IPS-20b (cell line): ENCODE data around the gene LCORL.
"Not testable (repeated sequence)": the region's sequence is repeated elsewhere in the genome, so short reads cannot be mapped to it uniquely, and the experiment has no call there.

Experiments used
- H3K27ac ChIP-seq: one replicate; pipeline ENCODE4 v1.5.1; 2013; ENCODE audit warnings: low read length
- H3K27me3 ChIP-seq: 2 replicates; pipeline ENCODE4 v1.6.1; 2013; ENCODE audit warnings: mild to moderate bottlenecking, low read length, inconsistent platforms; ENCODE audit not compliant: insufficient read depth
- H3K36me3 ChIP-seq: 2 replicates; pipeline ENCODE4 v1.6.1; 2013; ENCODE audit warnings: low read depth, mild to moderate bottlenecking, inconsistent platforms, low read length, moderate library complexity; ENCODE audit not compliant: insufficient read depth
- H3K4me1 ChIP-seq: 2 replicates; pipeline ENCODE4 v1.6.1; 2013; ENCODE audit warnings: mild to moderate bottlenecking, control low read depth, inconsistent platforms, low read length, moderate library complexity; ENCODE audit not compliant: insufficient read depth
- H3K4me3 ChIP-seq: 2 replicates; pipeline ENCODE4 v1.5.1; 2013; ENCODE audit warnings: mild to moderate bottlenecking, low read length, inconsistent platforms
- H3K9ac ChIP-seq: 2 replicates; pipeline ENCODE4 v1.6.1; 2013; ENCODE audit warnings: low read depth, mild to moderate bottlenecking, inconsistent platforms, low read length, moderate library complexity
- H3K9me3 ChIP-seq: 2 replicates; pipeline ENCODE4 v1.6.1; 2013; ENCODE audit warnings: mild to moderate bottlenecking, low read depth, low read length, inconsistent platforms; ENCODE audit not compliant: insufficient read depth

The LCORL gene

DNA sequence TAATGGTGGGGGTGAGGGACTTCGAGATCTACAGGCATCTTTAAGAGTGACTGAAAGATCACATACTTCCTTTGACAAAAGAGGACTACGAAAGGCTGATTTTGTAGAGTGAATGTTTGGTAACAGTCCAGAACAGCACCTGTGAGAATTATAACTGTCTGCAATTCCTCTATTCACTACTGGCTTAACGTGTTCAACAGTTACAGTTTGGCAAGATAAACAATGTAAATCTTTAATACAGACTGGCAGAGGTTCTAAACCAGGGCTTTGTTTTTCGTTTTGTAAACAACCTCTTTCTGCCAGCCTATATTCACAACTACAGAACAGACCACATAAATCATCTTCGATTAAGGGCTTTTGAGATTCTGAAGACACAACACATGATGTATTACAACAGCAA is 143.9 kb downstream of the LCORL start:
- Histone ChIP-seq H3K27me3 (no peaks in the 10 kb centered on the region), H3K9ac (no peak overlapping the region), H3K9me3 (no peaks in the 10 kb centered on the region), H3K4me1 (no peaks in the 10 kb centered on the region), H3K27ac (no peak overlapping the region), H3K36me3 (no peaks in the 10 kb centered on the region), H3K4me3 (no peak overlapping the region)

DNA sequence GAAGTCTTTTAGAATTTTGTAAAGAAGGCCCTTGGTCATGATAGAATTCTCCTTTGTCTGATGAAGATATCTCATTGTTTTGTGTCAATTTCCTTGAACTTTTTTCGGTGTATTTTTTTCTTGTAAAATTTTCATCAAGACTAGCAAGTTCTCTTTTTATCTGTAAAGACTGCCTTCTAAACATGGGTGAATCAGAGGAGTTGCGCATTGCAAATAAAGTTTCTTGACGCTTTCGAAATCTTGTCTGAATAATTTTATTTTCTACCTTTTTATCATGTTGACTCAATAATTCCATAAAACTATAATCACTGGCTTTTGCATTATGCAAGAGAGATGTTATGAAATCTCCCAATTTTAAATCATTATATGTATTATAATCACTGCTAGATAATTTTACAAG is 144.6 kb downstream of the LCORL start:
- Histone ChIP-seq H3K4me1 (no peaks in the 10 kb centered on the region), H3K9ac (no peak overlapping the region), H3K27ac (no peak overlapping the region), H3K4me3 (no peak overlapping the region), H3K9me3 (no peaks in the 10 kb centered on the region), H3K27me3 (no peaks in the 10 kb centered on the region), H3K36me3 (no peaks in the 10 kb centered on the region)

DNA sequence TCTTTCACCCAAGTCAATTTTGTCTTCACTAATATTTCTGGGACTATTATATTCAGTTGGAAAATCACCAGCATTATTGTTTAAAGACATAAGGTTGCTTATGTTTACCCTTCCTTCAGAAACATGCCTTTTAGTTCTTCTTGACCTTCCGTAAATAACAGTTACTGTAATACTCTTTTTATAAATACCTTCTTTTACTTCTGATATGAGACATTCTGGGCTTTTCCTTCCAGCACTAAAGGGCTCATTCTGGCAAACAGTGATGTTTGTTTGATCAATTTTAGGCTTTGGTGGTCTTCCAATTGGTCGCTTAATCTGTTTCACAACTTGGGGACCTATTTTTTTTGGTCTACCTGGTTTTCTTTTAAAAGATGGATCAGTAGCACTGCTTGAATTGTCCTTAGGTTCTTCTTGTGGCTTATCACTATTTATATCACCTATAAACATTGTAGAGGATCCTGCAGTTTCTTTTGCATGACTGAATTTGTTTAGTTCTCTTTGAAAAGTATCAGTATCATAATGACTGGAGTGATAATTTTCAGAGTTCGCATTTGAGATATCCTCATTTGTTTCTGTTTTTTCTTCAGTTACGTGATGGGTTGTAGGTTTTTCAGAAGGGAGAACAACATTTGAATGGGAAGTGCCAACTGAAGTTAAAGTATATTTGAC is 146.0 kb downstream of the LCORL start:
- H3K27ac ChIP-seq: no peak overlapping the region
- no peak overlapping the region for H3K9ac ChIP-seq
- no peak overlapping the region for H3K4me3 ChIP-seq

GRCh38 chr4:17869327-17869726 is 152.2 kb downstream of the LCORL start:
- Histone ChIP-seq H3K27me3 (no peaks in the 10 kb centered on the region), H3K9ac (no peak overlapping the region), H3K27ac (no peak overlapping the region), H3K36me3 (no peaks in the 10 kb centered on the region), H3K4me1 (no peaks in the 10 kb centered on the region), H3K9me3 (no peaks in the 10 kb centered on the region), H3K4me3 (no peak overlapping the region)

More for the DNA sequence above, 146.0 kb downstream of the LCORL start:
- Histone ChIP-seq H3K9me3 (no peaks in the 10 kb centered on the region), H3K27me3 (no peaks in the 10 kb centered on the region), H3K4me1 (no peaks in the 10 kb centered on the region), H3K36me3 (no peaks in the 10 kb centered on the region)

GRCh38 chr4:17867276-17867675 is 154.3 kb downstream of the LCORL start:
- Histone ChIP-seq H3K9ac (no peak overlapping the region), H3K4me3 (no peak overlapping the region)

DNA sequence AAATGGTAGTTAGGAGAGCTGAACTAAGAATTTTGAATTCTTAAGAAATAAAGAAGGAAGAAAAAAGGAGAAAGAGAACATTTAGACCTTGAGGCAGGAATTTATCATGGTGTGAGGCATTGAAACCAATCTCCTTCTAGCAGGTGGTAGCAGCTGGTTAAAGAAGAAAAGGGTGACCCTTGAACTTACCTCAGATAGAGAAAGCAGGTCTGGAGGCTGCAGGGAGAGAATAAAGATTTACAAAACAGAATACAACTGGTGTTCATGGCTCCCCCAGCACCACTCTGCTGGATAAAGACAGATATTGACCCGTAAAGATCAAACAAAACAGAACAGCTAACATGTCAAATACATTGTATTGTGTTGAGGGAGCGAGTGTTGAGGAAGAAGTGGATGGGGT is 154.7 kb downstream of the LCORL start:
- Histone ChIP-seq H3K27ac (no peak overlapping the region), H3K4me1 (no peaks in the 10 kb centered on the region), H3K9me3 (peaks cover 13% of the 10 kb centered on the region), H3K9ac (no peak overlapping the region), H3K36me3 (no peaks in the 10 kb centered on the region), H3K4me3 (no peak overlapping the region), H3K27me3 (no peaks in the 10 kb centered on the region)

More at GRCh38 chr4:17867276-17867675, 154.3 kb downstream of the LCORL start:
- Histone ChIP-seq H3K4me1 (no peaks in the 10 kb centered on the region), H3K27me3 (no peaks in the 10 kb centered on the region), H3K9me3 (peaks cover 8% of the 10 kb centered on the region), H3K36me3 (no peaks in the 10 kb centered on the region), H3K27ac (no peak overlapping the region)

GRCh38 chr4:17865866-17866363 is 155.6 kb downstream of the LCORL start:
- Histone ChIP-seq H3K9me3 (peaks cover 17% of the 10 kb centered on the region), H3K27me3 (no peaks in the 10 kb centered on the region), H3K4me3 (no peak overlapping the region), H3K4me1 (no peaks in the 10 kb centered on the region), H3K36me3 (no peaks in the 10 kb centered on the region), H3K9ac (no peak overlapping the region), H3K27ac (no peak overlapping the region)

DNA sequence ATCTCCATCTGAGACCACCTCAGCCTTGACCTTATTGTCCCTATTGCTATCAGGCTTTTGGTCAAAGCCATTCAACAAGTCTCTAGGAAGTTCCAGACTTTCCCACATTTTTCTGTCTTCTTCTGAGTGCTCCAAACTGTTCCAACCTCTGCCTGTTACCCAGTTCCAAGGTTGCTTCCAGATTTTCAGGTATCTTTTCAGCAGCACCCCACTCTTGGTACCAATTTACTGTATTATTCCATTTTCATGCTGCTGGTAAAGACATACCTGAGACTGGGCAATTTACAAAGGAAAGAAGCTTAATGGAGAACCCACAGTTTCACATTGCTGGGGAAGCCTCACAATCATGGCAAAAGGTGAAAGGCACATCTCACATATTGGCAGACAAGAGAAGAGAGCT is 159.6 kb downstream of the LCORL start:
- not testable (repeated sequence) for H3K9ac ChIP-seq, H3K4me1 ChIP-seq, H3K4me3 ChIP-seq, H3K27ac ChIP-seq, H3K36me3 ChIP-seq, H3K27me3 ChIP-seq
- H3K9me3 ChIP-seq: peaks cover 17% of the 10 kb centered on the region

DNA sequence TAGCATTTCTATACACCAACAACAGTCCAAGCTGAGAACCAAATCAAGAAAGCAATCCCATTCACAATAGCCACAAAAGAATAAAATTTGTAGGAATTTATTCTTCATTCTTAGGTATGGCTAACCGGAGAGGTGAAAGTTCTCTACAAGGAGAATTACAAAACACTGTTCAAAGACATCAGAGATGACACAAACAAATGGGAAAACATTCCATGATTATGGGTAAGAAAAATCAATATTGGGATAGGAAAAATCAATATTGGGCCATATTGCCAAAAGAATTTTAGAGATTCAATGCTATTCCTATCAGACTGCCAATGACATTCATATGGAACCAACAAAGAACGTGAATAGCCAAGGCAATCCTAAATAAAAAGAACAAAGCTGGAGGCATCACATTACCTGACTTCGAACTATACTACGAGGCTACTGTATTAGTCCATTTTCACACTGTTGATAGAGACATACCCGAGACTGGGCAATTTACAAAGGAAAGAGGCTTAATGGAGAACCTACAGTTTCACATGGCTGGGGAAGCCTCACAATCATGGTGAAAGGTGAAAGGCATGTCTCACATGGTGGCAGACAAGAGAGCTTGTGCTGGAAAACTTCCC is 161.7 kb downstream of the LCORL start:
- Histone ChIP-seq H3K27ac (no peak overlapping the region), H3K4me3 (no peak overlapping the region), H3K9me3 (peaks cover 17% of the 10 kb centered on the region), H3K27me3 (no peaks in the 10 kb centered on the region), H3K36me3 (no peaks in the 10 kb centered on the region), H3K9ac (no peak overlapping the region), H3K4me1 (no peaks in the 10 kb centered on the region)

GRCh38 chr4:17854036-17854435 is 167.5 kb downstream of the LCORL start:
- Histone ChIP-seq H3K4me3 (no peak overlapping the region), H3K36me3 (no peaks in the 10 kb centered on the region), H3K9me3 (no peaks in the 10 kb centered on the region), H3K27ac (no peak overlapping the region), H3K27me3 (no peaks in the 10 kb centered on the region), H3K9ac (no peak overlapping the region), H3K4me1 (no peaks in the 10 kb centered on the region)

GRCh38 chr4:17851959-17852358 is 169.6 kb downstream of the LCORL start:
- no peaks in the 10 kb centered on the region for H3K27me3 ChIP-seq
- H3K4me3 ChIP-seq: no peak overlapping the region
- H3K27ac ChIP-seq: no peak overlapping the region
- H3K4me1 ChIP-seq: no peaks in the 10 kb centered on the region
- H3K36me3 ChIP-seq: peaks cover 4% of the 10 kb centered on the region; the same call in 1 of the 2 replicates
- H3K9me3 ChIP-seq: peaks cover 12% of the 10 kb centered on the region
- no peak overlapping the region for H3K9ac ChIP-seq

DNA sequence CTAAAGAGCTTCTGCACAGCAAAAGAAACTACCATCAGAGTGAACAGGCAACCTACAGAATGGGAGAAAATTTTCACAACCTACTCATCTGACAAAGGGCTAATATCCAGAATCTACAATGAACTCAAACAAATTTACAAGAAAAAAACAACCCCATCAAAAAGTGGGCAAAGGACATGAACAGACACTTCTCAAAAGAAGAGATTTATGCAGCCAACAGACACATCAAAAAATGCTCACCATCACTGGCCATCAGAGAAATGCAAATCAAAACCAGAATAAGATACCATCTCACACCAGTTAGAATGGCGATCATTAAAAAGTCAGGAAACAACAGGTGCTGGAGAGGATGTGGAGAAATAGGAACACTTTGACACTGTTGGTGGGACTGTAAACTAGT is 171.3 kb downstream of the LCORL start:
- not testable (repeated sequence) for H3K9ac ChIP-seq, H3K4me3 ChIP-seq, H3K4me1 ChIP-seq, H3K27me3 ChIP-seq, H3K27ac ChIP-seq
- Histone ChIP-seq H3K9me3 (peaks cover 17% of the 10 kb centered on the region), H3K36me3 (peaks cover 20% of the 10 kb centered on the region; the same call in 1 of the 2 replicates)
